ENCODE measurements around the gene ATRIP.
"Not testable (repeated sequence)": the region's sequence is repeated elsewhere in the genome, so short reads cannot be mapped to it uniquely, and the experiment has no call there.

Gene ATRIP

GRCh38 chr3:48439820-48440589, 6.5 kb upstream of the ATRIP start, which contains the start of the genes CCDC51 and TMA7:
Gene CCDC51 (minus strand): TSS chr3:48440119. CDS start chr3:48435128, 4,991 bp downstream.
Gene TMA7 (plus strand): TSS chr3:48440257. CDS start chr3:48440297, 40 bp downstream.
- peak; percentile 91 for DNase-seq

- DNase-seq: no peak
These were observed 6.0 kb upstream of the ATRIP start for GRCh38 chr3:48440590-48440958.

- no peak for DNase-seq
These were observed 4.6 kb upstream of the ATRIP start for GRCh38 chr3:48441940-48442339.

- DNase-seq: no peak
These were observed 1.2 kb upstream of the ATRIP start for GRCh38 chr3:48445277-48445882.

- DNase-seq: no peak
These were observed 503 bp upstream of the ATRIP start for GRCh38 chr3:48446043-48446424.

GRCh38 chr3:48451270-48451669, 4.7 kb downstream of the ATRIP start:
- no peak for DNase-seq

GRCh38 chr3:48456456-48456855, 9.9 kb downstream of the ATRIP start:
- DNase-seq: no peak

- DNase-seq: no peak
These were observed 12.8 kb downstream of the ATRIP start for GRCh38 chr3:48459331-48459730.

- no peak for DNase-seq
These were observed 13.4 kb downstream of the ATRIP start for GRCh38 chr3:48459773-48460516.

- no peak for DNase-seq
These were observed 14.0 kb downstream of the ATRIP start for GRCh38 chr3:48460517-48460902.

GRCh38 chr3:48461767-48462166, 15.2 kb downstream of the ATRIP start:
- DNase-seq: not testable (repeated sequence)

GRCh38 chr3:48463703-48464102, 17.2 kb downstream of the ATRIP start:
- DNase-seq: no peak

- DNase-seq: no peak
These were observed 18.2 kb downstream of the ATRIP start for GRCh38 chr3:48464713-48465221.

- DNase-seq: no peak
These were observed 18.6 kb downstream of the ATRIP start for GRCh38 chr3:48465237-48465530.

GRCh38 chr3:48465531-48466378, 19.2 kb downstream of the ATRIP start:
- peak; percentile 56 for DNase-seq

- peak; percentile 21 for DNase-seq
These were observed 20.0 kb downstream of the ATRIP start for GRCh38 chr3:48466386-48467109.

GRCh38 chr3:48467110-48467454, 20.5 kb downstream of the ATRIP start:
- DNase-seq: no peak

GRCh38 chr3:48467473-48468267, 21.1 kb downstream of the ATRIP start:
- no peak for DNase-seq

- no peak for DNase-seq
These were observed 21.8 kb downstream of the ATRIP start for GRCh38 chr3:48468329-48468731.

- no peak for DNase-seq
These were observed 22.7 kb downstream of the ATRIP start for GRCh38 chr3:48469046-48469915.
